ENCODE results near the gene KDM4F.

DNA sequence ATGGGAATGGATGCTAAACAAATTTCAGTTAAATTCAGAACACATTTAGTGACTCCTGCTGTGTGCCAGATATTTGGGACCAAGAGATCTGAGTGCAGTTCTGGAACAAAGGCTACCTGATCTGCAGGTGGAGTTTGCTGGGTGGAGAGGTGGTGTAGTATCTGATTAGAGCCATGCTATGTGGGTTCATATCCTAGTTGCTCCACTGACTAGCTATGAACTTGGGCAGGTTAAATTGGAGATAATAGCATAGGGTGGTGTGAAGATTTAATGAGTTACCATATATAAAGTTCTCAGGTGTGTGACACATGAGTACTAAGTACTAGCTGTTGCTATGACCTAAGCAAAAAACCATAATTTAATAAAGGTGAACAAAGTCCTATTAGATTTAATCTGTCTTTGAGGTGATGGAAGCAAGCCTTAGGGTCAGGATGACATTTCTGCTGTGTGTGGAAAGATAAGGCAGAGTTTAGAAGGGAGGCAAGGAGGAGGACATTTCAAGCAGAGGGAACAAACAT lies 42.5 kb downstream of the KDM4F start:
- TF ChIP-seq, protein P1, sequence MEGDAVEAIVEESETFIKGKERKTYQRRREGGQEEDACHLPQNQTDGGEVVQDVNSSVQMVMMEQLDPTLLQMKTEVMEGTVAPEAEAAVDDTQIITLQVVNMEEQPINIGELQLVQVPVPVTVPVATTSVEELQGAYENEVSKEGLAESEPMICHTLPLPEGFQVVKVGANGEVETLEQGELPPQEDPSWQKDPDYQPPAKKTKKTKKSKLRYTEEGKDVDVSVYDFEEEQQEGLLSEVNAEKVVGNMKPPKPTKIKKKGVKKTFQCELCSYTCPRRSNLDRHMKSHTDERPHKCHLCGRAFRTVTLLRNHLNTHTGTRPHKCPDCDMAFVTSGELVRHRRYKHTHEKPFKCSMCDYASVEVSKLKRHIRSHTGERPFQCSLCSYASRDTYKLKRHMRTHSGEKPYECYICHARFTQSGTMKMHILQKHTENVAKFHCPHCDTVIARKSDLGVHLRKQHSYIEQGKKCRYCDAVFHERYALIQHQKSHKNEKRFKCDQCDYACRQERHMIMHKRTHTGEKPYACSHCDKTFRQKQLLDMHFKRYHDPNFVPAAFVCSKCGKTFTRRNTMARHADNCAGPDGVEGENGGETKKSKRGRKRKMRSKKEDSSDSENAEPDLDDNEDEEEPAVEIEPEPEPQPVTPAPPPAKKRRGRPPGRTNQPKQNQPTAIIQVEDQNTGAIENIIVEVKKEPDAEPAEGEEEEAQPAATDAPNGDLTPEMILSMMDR (IDR thresholded peaks at IDR 0.05 in 2 of 3, conservative IDR thresholded peaks at IDR 0.05 in 1 of 3; ENCODE audit: borderline replicate concordance in 1 of 3, insufficient read depth in 1 of 3, low read depth in 2 of 3, low read length in 2 of 3), result no peak
- TF ChIP-seq FOSL1 (IDR thresholded peaks at IDR 0.05; ENCODE audit: low read depth) (no peak), POLR2A (IDR thresholded peaks at IDR 0.05; ENCODE audit: borderline replicate concordance, extremely low read depth, insufficient read depth, insufficient read length) (no peak), CEBPB (IDR thresholded peaks at IDR 0.05; ENCODE audit: low read depth) (no peak), TCF7L2 (IDR thresholded peaks at IDR 0.05; ENCODE audit: borderline replicate concordance, extremely low read depth, insufficient read depth, insufficient read length) (no peak), RAD21 (IDR thresholded peaks at IDR 0.05; ENCODE audit: low read depth) (no peak)
- TF ChIP-seq, protein P2, sequence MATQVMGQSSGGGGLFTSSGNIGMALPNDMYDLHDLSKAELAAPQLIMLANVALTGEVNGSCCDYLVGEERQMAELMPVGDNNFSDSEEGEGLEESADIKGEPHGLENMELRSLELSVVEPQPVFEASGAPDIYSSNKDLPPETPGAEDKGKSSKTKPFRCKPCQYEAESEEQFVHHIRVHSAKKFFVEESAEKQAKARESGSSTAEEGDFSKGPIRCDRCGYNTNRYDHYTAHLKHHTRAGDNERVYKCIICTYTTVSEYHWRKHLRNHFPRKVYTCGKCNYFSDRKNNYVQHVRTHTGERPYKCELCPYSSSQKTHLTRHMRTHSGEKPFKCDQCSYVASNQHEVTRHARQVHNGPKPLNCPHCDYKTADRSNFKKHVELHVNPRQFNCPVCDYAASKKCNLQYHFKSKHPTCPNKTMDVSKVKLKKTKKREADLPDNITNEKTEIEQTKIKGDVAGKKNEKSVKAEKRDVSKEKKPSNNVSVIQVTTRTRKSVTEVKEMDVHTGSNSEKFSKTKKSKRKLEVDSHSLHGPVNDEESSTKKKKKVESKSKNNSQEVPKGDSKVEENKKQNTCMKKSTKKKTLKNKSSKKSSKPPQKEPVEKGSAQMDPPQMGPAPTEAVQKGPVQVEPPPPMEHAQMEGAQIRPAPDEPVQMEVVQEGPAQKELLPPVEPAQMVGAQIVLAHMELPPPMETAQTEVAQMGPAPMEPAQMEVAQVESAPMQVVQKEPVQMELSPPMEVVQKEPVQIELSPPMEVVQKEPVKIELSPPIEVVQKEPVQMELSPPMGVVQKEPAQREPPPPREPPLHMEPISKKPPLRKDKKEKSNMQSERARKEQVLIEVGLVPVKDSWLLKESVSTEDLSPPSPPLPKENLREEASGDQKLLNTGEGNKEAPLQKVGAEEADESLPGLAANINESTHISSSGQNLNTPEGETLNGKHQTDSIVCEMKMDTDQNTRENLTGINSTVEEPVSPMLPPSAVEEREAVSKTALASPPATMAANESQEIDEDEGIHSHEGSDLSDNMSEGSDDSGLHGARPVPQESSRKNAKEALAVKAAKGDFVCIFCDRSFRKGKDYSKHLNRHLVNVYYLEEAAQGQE (IDR thresholded peaks at IDR 0.05; ENCODE audit: low read depth), result no peak

Measured in HCT116 (cell line).